GM18499 (cell line): ENCODE measurements around the gene PIK3CA.

Source experiments
- ATAC-seq: cut with Tn5 transposase; IDR thresholded peaks from one replicate; pipeline ENCODE4 v1.9.1; 2021; ENCODE audit warnings: moderate number of reproducible peaks; ENCODE audit not compliant: insufficient read depth, unreplicated experiment

Gene PIK3CA

GRCh38 chr3:179156170-179156569, 8.0 kb downstream of the PIK3CA start:
- no peak for ATAC-seq

- no peak for ATAC-seq
Observed at GRCh38 chr3:179156775-179157174, 8.6 kb downstream of the PIK3CA start.

DNA sequence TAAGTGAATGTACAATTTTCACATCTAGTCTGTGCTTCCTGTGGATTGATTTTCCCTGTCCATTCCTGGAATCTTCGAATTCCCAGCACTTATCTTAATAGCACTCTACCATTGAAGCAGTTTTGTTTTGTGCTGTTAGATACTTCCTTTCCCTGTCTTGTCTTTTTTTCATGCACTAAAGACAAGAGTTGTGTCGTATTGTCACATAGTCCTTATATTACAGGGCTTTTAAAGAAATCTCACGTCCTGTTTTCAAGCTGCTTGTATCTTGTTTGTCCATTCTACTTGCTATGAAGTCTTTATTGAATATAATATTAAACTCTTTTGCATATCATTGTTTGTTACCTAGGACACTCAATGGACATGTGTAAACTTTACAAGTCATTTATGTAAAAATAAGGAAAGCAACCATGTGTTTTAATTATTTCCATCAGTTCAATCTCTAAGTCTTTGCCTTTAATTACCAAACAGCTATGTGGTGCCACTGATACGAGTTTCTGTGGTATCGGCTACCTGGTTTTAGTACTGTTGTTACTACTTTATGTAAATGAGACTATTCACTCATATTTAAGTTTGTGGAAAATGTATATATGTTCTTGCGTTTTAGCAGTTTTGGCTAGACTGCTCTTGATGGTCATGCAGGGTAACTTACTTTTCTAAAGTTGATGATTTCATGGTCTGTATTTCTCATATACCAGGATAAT, 10.3 kb downstream of the PIK3CA start:
- peak; percentile 59 for ATAC-seq

GRCh38 chr3:179163503-179163902, 15.3 kb downstream of the PIK3CA start:
- no peak for ATAC-seq

DNA sequence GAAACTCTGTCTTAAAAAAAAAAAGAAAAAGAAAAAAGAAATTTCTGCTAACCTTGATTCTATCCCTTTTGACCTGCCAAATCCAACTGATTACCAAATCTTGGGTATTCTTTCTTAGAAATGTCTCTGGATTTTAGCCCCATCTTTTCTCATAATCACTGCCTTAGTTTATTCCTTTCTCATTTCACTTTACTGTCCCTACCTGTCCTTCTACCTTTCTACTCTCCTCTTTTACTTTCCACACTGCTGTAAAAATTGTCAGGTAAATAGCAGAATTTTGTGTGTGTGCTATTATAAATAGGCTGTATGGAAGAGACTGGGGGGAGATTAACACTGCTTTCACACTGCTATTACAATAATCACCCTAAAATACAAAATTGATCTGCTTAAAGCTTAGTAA, 16.7 kb downstream of the PIK3CA start:
- no peak for ATAC-seq

GRCh38 chr3:179166561-179167201, 18.5 kb downstream of the PIK3CA start:
- no peak for ATAC-seq

GRCh38 chr3:179168918-179169317, 20.8 kb downstream of the PIK3CA start:
- ATAC-seq: peak; percentile 46

DNA sequence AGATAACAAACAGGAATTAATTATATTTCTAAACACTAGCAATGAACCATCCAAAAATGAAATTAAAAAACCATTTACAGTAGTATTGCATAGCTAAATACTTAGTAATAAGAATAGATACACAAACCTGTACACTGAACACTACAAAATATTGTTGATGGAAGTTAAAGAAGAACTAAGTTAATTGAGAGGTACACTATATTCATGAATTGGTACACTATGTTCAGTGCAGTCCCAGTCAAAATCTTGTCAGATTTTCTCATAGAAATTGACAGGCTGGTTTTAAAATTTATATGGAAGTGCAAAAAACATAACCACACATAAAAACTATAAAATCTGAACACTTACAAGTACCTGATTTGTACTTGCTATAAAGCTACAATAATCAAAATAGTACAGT, 24.4 kb downstream of the PIK3CA start:
- ATAC-seq: no peak

- ATAC-seq: peak; percentile 58
Observed at GRCh38 chr3:179174316-179174715, 26.2 kb downstream of the PIK3CA start.

- no peak for ATAC-seq
Observed at GRCh38 chr3:179174898-179175297, 26.7 kb downstream of the PIK3CA start.

DNA sequence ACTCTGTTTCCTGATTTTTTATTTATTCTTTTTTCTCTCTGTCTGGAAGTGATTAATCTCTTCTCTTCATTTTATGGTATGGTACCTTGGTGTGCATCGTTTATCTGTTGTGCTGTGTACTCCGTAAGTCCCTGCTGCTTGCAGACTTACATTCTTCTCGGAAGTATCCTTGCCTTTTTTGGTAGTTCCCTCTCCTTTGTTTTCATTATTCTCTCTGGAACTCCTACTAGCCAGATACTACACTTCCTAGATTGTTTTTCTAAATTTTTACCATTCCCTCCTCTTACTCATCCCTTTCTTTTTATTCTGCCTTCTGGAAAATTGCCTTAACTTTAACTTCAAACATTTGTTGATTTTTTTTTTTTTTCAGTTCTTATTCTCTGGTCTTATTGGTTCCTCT, 27.2 kb downstream of the PIK3CA start:
- ATAC-seq: no peak

DNA sequence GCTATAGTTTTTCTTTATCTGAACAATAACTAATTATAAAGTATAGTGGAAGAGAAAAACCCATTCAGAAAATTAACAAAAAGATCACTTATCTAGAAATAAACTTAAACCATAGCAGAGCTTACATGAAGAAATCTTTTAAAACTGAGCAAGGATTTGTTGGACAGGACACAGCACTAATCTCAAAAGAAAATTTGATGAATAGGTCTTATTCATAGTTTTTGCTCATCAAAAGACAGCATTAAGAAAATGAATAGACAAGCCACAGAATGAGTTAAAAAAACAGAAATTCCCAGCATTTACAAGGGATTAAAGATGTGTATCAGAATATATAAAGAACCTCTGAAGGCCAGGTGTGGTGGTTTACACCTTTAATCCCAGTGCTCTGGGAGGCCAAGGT, 29.5 kb downstream of the PIK3CA start:
- ATAC-seq: no peak

- ATAC-seq: no peak
Observed at GRCh38 chr3:179179256-179179655, 31.1 kb downstream of the PIK3CA start.

GRCh38 chr3:179179979-179180759, 32.0 kb downstream of the PIK3CA start:
- no peak for ATAC-seq

DNA sequence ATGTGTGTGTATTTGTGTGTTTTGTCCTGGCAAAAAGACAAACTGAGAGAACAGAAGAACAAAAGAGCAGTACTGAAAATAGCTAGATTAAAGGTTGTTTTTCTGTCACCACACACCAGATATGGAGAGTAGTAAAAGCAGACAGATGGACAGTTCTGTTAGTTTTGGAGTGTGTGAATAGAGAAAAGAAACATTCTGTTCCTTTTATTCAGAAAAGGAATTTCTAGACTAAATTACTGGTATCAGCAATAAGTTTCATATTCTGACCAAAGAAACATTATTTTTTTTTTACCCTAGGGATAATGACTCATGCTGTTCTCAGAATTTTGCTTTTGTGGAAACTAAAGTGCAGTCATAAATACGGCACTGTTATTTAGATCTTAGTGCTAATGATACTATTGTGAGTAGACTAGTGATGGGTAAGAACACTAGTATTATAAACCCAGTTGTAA, 32.9 kb downstream of the PIK3CA start:
- peak; percentile 53 for ATAC-seq

GRCh38 chr3:179181993-179182551, 33.9 kb downstream of the PIK3CA start:
- ATAC-seq: no peak

DNA sequence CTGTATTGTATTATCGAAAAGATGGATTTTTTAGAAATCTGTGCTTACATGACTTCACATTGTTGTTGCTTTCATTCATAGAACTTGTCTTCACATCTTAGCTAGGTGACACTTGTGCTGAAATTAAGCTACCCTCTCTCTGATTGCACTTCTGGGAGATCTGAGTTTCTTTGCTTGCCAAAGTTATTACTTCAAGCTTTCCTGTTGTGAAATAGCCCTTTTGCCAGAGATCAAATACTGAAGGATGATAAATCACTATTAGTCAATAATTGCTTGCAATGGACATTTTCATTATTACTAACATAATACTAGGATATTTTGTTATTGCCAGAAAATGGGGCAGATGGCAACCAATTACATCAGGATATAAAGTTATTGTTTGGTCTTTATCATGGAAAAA, 34.7 kb downstream of the PIK3CA start:
- no peak for ATAC-seq

DNA sequence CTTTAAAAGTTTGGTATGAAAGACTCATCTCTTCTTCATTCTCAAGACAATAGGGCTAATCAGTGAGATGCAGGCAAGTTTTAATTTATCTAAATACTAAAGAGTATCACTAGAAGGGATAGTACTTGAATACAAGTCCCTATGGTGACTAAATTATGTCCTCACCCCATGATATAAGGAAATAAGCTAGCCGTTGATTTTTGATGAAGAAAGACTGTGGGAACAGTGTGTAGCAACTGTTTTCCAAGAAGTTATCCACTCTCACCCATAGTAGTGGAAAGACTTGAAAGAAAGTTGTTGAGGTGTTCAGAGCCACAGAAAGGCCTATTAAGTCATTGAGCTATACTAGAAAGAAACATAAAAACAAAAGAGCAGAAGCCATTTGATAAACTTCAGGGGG, 36.7 kb downstream of the PIK3CA start:
- ATAC-seq: no peak

DNA sequence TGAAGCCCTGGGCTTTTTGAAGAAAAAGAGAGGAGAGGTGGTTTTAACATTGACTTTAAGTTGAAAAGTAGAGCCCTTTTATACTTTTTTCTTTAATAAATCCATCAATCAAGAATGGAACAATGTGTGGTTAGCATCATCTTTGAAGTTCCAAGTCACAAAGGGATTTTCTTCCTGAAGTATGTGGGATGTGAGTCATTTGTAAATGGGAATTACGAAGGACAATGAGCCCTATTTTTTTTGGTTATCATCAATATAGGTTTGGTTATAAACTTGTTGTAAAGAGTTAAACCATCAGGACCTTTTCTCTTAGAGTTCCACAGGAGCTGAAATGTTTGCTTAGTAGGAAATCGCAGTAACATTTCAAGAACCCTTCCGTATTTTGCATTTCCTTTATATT, 38.3 kb downstream of the PIK3CA start:
- ATAC-seq: no peak

- ATAC-seq: no peak
Observed at GRCh38 chr3:179189759-179190158, 41.6 kb downstream of the PIK3CA start.

DNA sequence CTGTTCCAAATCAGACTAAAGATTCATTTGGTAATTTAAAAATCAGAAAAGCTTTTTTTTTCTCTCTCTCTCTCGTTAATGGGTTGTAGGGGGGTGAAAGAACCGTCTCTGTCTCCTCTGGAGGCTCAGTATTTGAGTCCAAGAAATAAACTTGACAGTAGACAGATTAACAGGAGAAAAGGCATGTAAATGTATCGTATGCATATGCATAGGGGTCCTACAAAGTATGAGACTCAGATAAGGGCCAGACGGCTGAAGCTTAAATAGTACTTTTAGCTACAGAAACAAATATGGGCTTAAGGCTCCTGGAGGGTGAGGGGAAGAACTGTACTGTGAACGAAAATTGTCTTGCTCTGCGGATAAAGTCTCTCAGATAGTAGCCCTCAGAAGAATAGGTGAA, 42.4 kb downstream of the PIK3CA start:
- no peak for ATAC-seq
